Liver (tissue), 9 donors: ENCODE results near the gene OLFML1. TPM values are rescaled to one million over a fixed set of nuclear protein-coding genes. Genes with fewer than 3 reads are reported as not detected.

Experiments
- DNase-seq: peaks from one replicate; pipeline ENCODE4 v3.0.0-alpha.2; 2017; ENCODE audit warnings: low spot score
- H3K27ac ChIP-seq, 2 donors: one replicate each; pipeline ENCODE4 v1.7.0; 2013; ENCODE audit warnings: inconsistent platforms in 2 of 2, low read length in 2 of 2, control low read depth in 1 of 2, low read depth in 1 of 2, mild to moderate bottlenecking in 1 of 2
- H3K27me3 ChIP-seq, 4 donors: one replicate each; pipeline versions ENCODE4 v1.6.1 to v1.7.0; 2013; ENCODE audit warnings: low read length in 3 of 4, inconsistent platforms in 1 of 4, mild to moderate bottlenecking in 1 of 4, moderate library complexity in 1 of 4; ENCODE audit not compliant: control insufficient read depth in 4 of 4, insufficient read depth in 4 of 4
- H3K36me3 ChIP-seq, 4 donors: one replicate each; pipeline versions ENCODE4 v1.6.1 to v1.7.0; 2013; ENCODE audit warnings: low read length in 3 of 4, mild to moderate bottlenecking in 3 of 4, low read depth in 1 of 4, moderate library complexity in 1 of 4; ENCODE audit not compliant: control insufficient read depth in 4 of 4, insufficient read depth in 3 of 4
- H3K4me1 ChIP-seq, 4 donors: one replicate each; pipeline versions ENCODE4 v1.6.1 to v1.7.0; 2013; ENCODE audit warnings: low read length in 3 of 4, mild to moderate bottlenecking in 3 of 4, moderate library complexity in 1 of 4; ENCODE audit not compliant: control insufficient read depth in 4 of 4, insufficient read depth in 4 of 4
- H3K4me3 ChIP-seq, 3 donors: one replicate each; pipeline versions ENCODE4 v1.6.1 to v1.7.0; 2013; ENCODE audit warnings: low read length in 3 of 3, control low read depth in 1 of 3, low read depth in 1 of 3, mild to moderate bottlenecking in 1 of 3
- H3K9ac ChIP-seq, 2 donors: one replicate each; pipeline ENCODE4 v1.7.0; 2013; ENCODE audit warnings: low read length in 2 of 2, mild to moderate bottlenecking in 2 of 2, moderate library complexity in 2 of 2, control low read depth in 1 of 2, low read depth in 1 of 2
- H3K9me3 ChIP-seq, 4 donors: one replicate each; pipeline versions ENCODE4 v1.6.1 to v1.7.0; 2013; ENCODE audit warnings: low read length in 3 of 4; ENCODE audit not compliant: control insufficient read depth in 4 of 4
- EGR1 ChIP-seq, 2 donors: IDR thresholded peaks; 2 replicates each; pipeline ENCODE4 v1.6.1; 2016 to 2018; ENCODE audit warnings: antibody characterized with exemption in 2 of 2, low read depth in 2 of 2
- FOXA1 ChIP-seq: IDR thresholded peaks from 2 replicates; pipeline ENCODE4 v1.6.1; 2016; ENCODE audit warnings: antibody characterized with exemption
- FOXA2 ChIP-seq: IDR thresholded peaks from 2 replicates; pipeline ENCODE4 v1.6.1; 2016; ENCODE audit warnings: antibody characterized with exemption
- GABPA ChIP-seq, 2 donors: IDR thresholded peaks in 1 of 2; conservative IDR thresholded peaks in 1 of 2; 2 replicates each; pipeline ENCODE4 v1.6.1; 2016; ENCODE audit warnings: antibody characterized with exemption in 2 of 2, mild to moderate bottlenecking in 1 of 2, moderate library complexity in 1 of 2
- HNF4A ChIP-seq, 2 donors: conservative IDR thresholded peaks; 2 replicates each; pipeline ENCODE4 v1.6.1; 2016; ENCODE audit warnings: antibody characterized with exemption in 2 of 2, mild to moderate bottlenecking in 2 of 2
- HNF4G ChIP-seq: IDR thresholded peaks from 2 replicates; pipeline ENCODE4 v1.6.1; 2016; ENCODE audit warnings: antibody characterized with exemption
- JUND ChIP-seq, 2 donors: IDR thresholded peaks; 2 replicates each; pipeline ENCODE4 v1.6.1; 2016; ENCODE audit warnings: antibody characterized with exemption in 2 of 2
- NR2F2 ChIP-seq: IDR thresholded peaks from 2 replicates; pipeline ENCODE4 v1.6.1; 2016; ENCODE audit warnings: antibody characterized with exemption
- RAD21 ChIP-seq, 2 donors: IDR thresholded peaks; 2 replicates each; pipeline ENCODE4 v1.6.1; 2016; ENCODE audit warnings: antibody characterized with exemption in 2 of 2, mild to moderate bottlenecking in 2 of 2
- REST ChIP-seq: IDR thresholded peaks from 2 replicates; pipeline ENCODE4 v1.6.1; 2016; ENCODE audit warnings: antibody characterized with exemption, mild to moderate bottlenecking
- RXRA ChIP-seq, 2 donors: IDR thresholded peaks; 2 replicates each; pipeline ENCODE4 v1.6.1; 2017 to 2018; ENCODE audit warnings: antibody characterized with exemption in 2 of 2, mild to moderate bottlenecking in 1 of 2
- SP1 ChIP-seq: IDR thresholded peaks from 2 replicates; pipeline ENCODE4 v1.6.1; 2018; ENCODE audit warnings: antibody characterized with exemption, mild to moderate bottlenecking
- TAF1 ChIP-seq: conservative IDR thresholded peaks from 2 replicates; pipeline ENCODE4 v1.6.1; 2016; ENCODE audit warnings: antibody characterized with exemption, mild to moderate bottlenecking
- YY1 ChIP-seq: IDR thresholded peaks from 2 replicates; pipeline ENCODE4 v1.6.1; 2016; ENCODE audit warnings: antibody characterized with exemption, mild to moderate bottlenecking
- ZBTB33 ChIP-seq: IDR thresholded peaks from 2 replicates; pipeline ENCODE4 v1.6.1; 2016; ENCODE audit warnings: antibody characterized with exemption
- WGBS: extraction: QIAGEN DNeasy Blood & Tissue Kit; methylation state at CpG from one replicate; pipeline ENCODE4 v1.1.7; 2013; 5-methylcytosine and 5-hydroxymethylcytosine counted together
- polyA plus RNA-seq, 2 donors: library from polyadenylated mRNA; stranded (reverse) in 1 of 2; unstranded in 1 of 2; fragments of 200-250 nt in 1 of 2; fragments of >200 nt in 1 of 2; fragmentation: Nextera tagmentation in 1 of 2; extraction: Ambion mirVana in 1 of 2; gene quantifications; one replicate each; pipeline versions ENCODE4 v1.2.1 to v1.2.3, GENCODE V29; 2013 to 2015
- total RNA-seq, 2 donors: library from RNA; depleted of rRNA; stranded (reverse); fragments of >200 nt; gene quantifications; one replicate each; pipeline ENCODE4 v1.2.3, GENCODE V29; 2014
- TF ChIP-seq, protein P1 (sequence below): IDR thresholded peaks from 2 replicates; pipeline ENCODE4 v1.6.1; 2016; ENCODE audit warnings: antibody characterized with exemption
- TF ChIP-seq, protein P2 (sequence below): fragments of 150-350 bp; IDR thresholded peaks from 2 replicates; pipeline ENCODE4 v1.5.1; 2017; ENCODE audit warnings: improper control_type of control experiment, low read depth, low read length; ENCODE audit not compliant: missing input control
- TF ChIP-seq, protein P3 (sequence below): IDR thresholded peaks from 2 replicates; pipeline ENCODE4 v1.6.1; 2016; ENCODE audit warnings: antibody characterized with exemption
- donor health status: healthy.
- donor health status: healthy.
- donor health status: healthy.
- donor health status: healthy.
- donor health status: healthy.

Gene OLFML1
- total and polyA plus RNA-seq, 4 donors = 2.8 to 4.2 (median 2.9) TPM

- H3K4me1 ChIP-seq = no peaks in the 10 kb centered on the region
- no peak overlapping the region for H3K27ac ChIP-seq
- H3K27me3 ChIP-seq = no peaks in the 10 kb centered on the region
- DNase-seq = no peak
- WGBS = 85% methylated on average over 6 of the region's 6 CpGs
- H3K36me3 ChIP-seq = peaks cover 0 to 2% (median 0%) of the 10 kb centered on the region in 4 donors
- H3K4me3 ChIP-seq = no peak overlapping the region
- no peaks in the 10 kb centered on the region for H3K9me3 ChIP-seq
- TF ChIP-seq, protein P1, sequence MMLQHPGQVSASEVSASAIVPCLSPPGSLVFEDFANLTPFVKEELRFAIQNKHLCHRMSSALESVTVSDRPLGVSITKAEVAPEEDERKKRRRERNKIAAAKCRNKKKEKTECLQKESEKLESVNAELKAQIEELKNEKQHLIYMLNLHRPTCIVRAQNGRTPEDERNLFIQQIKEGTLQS = no peak
- TF ChIP-seq HNF4G = no peak
- TF ChIP-seq, protein P2, sequence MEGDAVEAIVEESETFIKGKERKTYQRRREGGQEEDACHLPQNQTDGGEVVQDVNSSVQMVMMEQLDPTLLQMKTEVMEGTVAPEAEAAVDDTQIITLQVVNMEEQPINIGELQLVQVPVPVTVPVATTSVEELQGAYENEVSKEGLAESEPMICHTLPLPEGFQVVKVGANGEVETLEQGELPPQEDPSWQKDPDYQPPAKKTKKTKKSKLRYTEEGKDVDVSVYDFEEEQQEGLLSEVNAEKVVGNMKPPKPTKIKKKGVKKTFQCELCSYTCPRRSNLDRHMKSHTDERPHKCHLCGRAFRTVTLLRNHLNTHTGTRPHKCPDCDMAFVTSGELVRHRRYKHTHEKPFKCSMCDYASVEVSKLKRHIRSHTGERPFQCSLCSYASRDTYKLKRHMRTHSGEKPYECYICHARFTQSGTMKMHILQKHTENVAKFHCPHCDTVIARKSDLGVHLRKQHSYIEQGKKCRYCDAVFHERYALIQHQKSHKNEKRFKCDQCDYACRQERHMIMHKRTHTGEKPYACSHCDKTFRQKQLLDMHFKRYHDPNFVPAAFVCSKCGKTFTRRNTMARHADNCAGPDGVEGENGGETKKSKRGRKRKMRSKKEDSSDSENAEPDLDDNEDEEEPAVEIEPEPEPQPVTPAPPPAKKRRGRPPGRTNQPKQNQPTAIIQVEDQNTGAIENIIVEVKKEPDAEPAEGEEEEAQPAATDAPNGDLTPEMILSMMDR = no peak
- TF ChIP-seq, protein P3, sequence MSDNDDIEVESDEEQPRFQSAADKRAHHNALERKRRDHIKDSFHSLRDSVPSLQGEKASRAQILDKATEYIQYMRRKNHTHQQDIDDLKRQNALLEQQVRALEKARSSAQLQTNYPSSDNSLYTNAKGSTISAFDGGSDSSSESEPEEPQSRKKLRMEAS = no peak
- TF ChIP-seq JUND (IDR thresholded peaks at IDR 0.05) = no peak
- TF ChIP-seq ZBTB33 = no peak
- TF ChIP-seq YY1 = no peak
- TF ChIP-seq HNF4A (conservative IDR thresholded peaks at IDR 0.05) = no peak
- no peak for TF ChIP-seq TAF1
- no peak for TF ChIP-seq NR2F2
- no peak for TF ChIP-seq RXRA (IDR thresholded peaks at IDR 0.05)
- no peak for TF ChIP-seq GABPA (IDR thresholded peaks at IDR 0.05 in 1 of 2, conservative IDR thresholded peaks at IDR 0.05 in 1 of 2)
- no peak for TF ChIP-seq REST
- TF ChIP-seq EGR1 (IDR thresholded peaks at IDR 0.05; ENCODE audit: low read depth in 2 of 2) = no peak
- no peak for TF ChIP-seq SP1
- no peak for TF ChIP-seq RAD21 (IDR thresholded peaks at IDR 0.05)
- TF ChIP-seq FOXA2 = no peak
- no peak for TF ChIP-seq FOXA1
- H3K9ac ChIP-seq = no peak overlapping the region
These were observed 41.0 kb upstream of the OLFML1 start for GRCh38 chr11:7444091-7444981.
